ENCODE results near the gene TRA2A. TPM values are rescaled to one million over a fixed set of nuclear protein-coding genes. Genes with fewer than 3 reads are reported as not detected.

The TRA2A gene
- total and polyA plus RNA-seq, 9 of the 15 experiments (the other 6 are each of a cell fraction or from before 2014, with no cell fraction given), result 22.7 to 210 (median 73.9) TPM

DNA sequence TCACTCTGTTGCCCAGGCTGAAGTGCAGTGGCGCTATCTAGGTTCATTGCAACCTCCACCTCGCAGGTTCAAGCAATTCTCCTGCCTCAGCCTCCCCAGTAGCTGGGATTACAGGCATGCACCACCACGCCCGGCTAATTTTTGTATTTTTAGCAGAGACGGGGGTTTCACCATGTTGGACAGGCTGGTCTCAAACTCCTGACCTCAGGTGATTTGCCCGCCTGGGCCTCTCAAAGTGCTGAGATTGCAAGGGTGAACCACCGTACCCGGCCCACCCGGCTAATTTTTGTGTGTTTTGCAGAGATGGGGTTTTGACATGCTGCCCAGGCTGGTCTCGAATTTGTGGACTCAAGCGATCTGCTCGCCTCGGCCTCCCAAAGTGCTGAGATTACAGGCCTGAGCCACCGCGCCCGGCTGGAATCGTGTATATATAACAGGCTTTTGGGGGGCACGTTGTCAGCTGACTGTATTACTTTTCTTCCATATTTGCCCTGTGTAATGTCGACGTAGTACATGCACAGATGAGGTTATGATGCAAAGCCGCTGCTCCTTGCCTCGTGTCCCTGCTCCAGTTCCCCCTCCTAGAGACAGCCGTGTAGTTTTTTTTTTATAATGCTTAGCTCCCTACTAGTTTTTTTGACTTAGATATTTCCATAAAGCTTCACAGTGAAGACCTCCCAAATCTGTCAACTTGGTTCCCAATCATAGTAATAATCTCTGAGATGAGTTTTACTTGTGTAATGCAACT lies 883 bp upstream of the TRA2A start (continued):
- TF ChIP-seq, protein P1, sequence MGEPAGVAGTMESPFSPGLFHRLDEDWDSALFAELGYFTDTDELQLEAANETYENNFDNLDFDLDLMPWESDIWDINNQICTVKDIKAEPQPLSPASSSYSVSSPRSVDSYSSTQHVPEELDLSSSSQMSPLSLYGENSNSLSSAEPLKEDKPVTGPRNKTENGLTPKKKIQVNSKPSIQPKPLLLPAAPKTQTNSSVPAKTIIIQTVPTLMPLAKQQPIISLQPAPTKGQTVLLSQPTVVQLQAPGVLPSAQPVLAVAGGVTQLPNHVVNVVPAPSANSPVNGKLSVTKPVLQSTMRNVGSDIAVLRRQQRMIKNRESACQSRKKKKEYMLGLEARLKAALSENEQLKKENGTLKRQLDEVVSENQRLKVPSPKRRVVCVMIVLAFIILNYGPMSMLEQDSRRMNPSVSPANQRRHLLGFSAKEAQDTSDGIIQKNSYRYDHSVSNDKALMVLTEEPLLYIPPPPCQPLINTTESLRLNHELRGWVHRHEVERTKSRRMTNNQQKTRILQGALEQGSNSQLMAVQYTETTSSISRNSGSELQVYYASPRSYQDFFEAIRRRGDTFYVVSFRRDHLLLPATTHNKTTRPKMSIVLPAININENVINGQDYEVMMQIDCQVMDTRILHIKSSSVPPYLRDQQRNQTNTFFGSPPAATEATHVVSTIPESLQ (CRISPR knock-in tag; IDR thresholded peaks at IDR 0.05), result 0 out of 2 replicates have a peak, but pooled peaks have one; percentile 3
- TF ChIP-seq SMAD3 (CRISPR knock-in tag; conservative IDR thresholded peaks at IDR 0.05) (no peak), NCOA6 (IDR thresholded peaks at IDR 0.05) (no peak), ZNF699 (CRISPR knock-in tag; IDR thresholded peaks at IDR 0.05; ENCODE audit: insufficient replicate concordance) (no peak), FOXJ3 (CRISPR knock-in tag; IDR thresholded peaks at IDR 0.05) (no peak), IFI16 (CRISPR knock-in tag; IDR thresholded peaks at IDR 0.05) (no peak), RBM34 (IDR thresholded peaks at IDR 0.05; ENCODE audit: borderline replicate concordance, insufficient read depth, low read length) (no peak), TAF15 (IDR thresholded peaks at IDR 0.05; ENCODE audit: low read depth, low read length) (no peak), DPF2 (IDR thresholded peaks at IDR 0.05) (0 out of 2 replicates have a peak, but pooled peaks have one; percentile 4), C11orf30 (IDR thresholded peaks at IDR 0.05; ENCODE audit: low read depth) (peak; percentile 15; the same call in 1 of the 2 replicates)
- TF ChIP-seq, protein P2, sequence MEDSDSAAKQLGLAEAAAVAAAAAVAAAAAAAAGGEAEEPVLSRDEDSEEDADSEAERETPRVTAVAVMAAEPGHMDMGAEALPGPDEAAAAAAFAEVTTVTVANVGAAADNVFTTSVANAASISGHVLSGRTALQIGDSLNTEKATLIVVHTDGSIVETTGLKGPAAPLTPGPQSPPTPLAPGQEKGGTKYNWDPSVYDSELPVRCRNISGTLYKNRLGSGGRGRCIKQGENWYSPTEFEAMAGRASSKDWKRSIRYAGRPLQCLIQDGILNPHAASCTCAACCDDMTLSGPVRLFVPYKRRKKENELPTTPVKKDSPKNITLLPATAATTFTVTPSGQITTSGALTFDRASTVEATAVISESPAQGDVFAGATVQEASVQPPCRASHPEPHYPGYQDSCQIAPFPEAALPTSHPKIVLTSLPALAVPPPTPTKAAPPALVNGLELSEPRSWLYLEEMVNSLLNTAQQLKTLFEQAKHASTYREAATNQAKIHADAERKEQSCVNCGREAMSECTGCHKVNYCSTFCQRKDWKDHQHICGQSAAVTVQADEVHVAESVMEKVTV (CRISPR knock-in tag; IDR thresholded peaks at IDR 0.05), result no peak
- TF ChIP-seq, protein P3, sequence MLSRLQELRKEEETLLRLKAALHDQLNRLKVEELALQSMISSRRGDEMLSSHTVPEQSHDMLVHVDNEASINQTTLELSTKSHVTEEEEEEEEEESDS (CRISPR knock-in tag; IDR thresholded peaks at IDR 0.05), result no peak
- TF ChIP-seq, protein P4, sequence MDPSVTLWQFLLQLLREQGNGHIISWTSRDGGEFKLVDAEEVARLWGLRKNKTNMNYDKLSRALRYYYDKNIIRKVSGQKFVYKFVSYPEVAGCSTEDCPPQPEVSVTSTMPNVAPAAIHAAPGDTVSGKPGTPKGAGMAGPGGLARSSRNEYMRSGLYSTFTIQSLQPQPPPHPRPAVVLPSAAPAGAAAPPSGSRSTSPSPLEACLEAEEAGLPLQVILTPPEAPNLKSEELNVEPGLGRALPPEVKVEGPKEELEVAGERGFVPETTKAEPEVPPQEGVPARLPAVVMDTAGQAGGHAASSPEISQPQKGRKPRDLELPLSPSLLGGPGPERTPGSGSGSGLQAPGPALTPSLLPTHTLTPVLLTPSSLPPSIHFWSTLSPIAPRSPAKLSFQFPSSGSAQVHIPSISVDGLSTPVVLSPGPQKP (CRISPR knock-in tag; IDR thresholded peaks at IDR 0.05), result no peak

All from K562 (cell line).